PC-3 (cell line): ENCODE data around the gene ETFA. TPM values are rescaled to one million over a fixed set of nuclear protein-coding genes. Genes with fewer than 3 reads are reported as not detected.

Experiments used
- ATAC-seq: fragments of 200-7000 bp; cut with Tn5 transposase; 2 replicates; pipeline ENCODE4 v1.9.1; 2020; ENCODE audit warnings: mild to moderate bottlenecking, moderate library complexity
- BruUV-seq: library from RNA; stranded (reverse); fragments of 400-500 nt; replicated peaks from 2 replicates; lab custom pipeline; 2021; lab: Mats Ljungman, UMichigan
- CTCF ChIA-PET: fragments of 300-600 bp; sonication (Branson Sonifier 250); formaldehyde crosslinking; loops from one replicate; lab custom pipeline; 2022; ENCODE audit warnings: antibody characterized with exemption; lab: Charles Lee
- POLR2A ChIA-PET: fragments of 300-600 bp; sonication (Branson Sonifier 250); formaldehyde crosslinking; loops from one replicate; lab custom pipeline; 2022; ENCODE audit warnings: antibody characterized with exemption; ENCODE audit not compliant: unreplicated experiment; lab: Charles Lee
- DNase-seq: peaks from one replicate; pipeline ENCODE4 v3.0.0-alpha.2; 2015
- H2AFZ ChIP-seq: fragments of 300-600 bp; sonication (generic); 2 replicates; pipeline ENCODE4 v1.6.0; 2016; ENCODE audit warnings: antibody characterized with exemption, low read length
- H3F3A ChIP-seq: fragments of 300-600 bp; sonication (generic); one replicate; pipeline ENCODE4 v1.6.0; 2017; ENCODE audit warnings: antibody characterized with exemption, low read length, control low read depth, mild to moderate bottlenecking; ENCODE audit not compliant: unreplicated experiment
- H3K27ac ChIP-seq: fragments of 300-600 bp; sonication (generic); 2 replicates; pipeline ENCODE4 v1.5.1; 2016; ENCODE audit warnings: mild to moderate bottlenecking, low read length
- H3K27me3 ChIP-seq: fragments of 300-600 bp; sonication (generic); 2 replicates; pipeline ENCODE4 v1.6.1; 2016; ENCODE audit warnings: low read length, mixed read lengths
- H3K36me3 ChIP-seq: fragments of 300-600 bp; sonication (generic); 2 replicates; pipeline ENCODE4 v1.6.1; 2016; ENCODE audit warnings: low read depth, mixed run types, low read length, mixed read lengths
- H3K4me1 ChIP-seq: fragments of 300-600 bp; sonication (generic); 2 replicates; pipeline ENCODE4 v1.5.1; 2016; ENCODE audit warnings: low read length; ENCODE audit not compliant: insufficient read depth
- H3K4me2 ChIP-seq: fragments of 300-600 bp; sonication (generic); 2 replicates; pipeline ENCODE4 v1.6.0; 2016; ENCODE audit warnings: low read length
- H3K4me3 ChIP-seq: fragments of 300-600 bp; sonication (generic); 2 replicates; pipeline ENCODE4 v1.5.1; 2016; ENCODE audit warnings: mild to moderate bottlenecking, low read length, mixed read lengths
- H3K79me2 ChIP-seq: fragments of 300-600 bp; sonication (generic); 2 replicates; pipeline ENCODE4 v1.6.1; 2017; ENCODE audit warnings: low read length, mixed read lengths
- H3K9ac ChIP-seq: fragments of 300-600 bp; sonication (generic); 2 replicates; pipeline ENCODE4 v1.6.0; 2016; ENCODE audit warnings: mild to moderate bottlenecking, low read length
- H3K9me2 ChIP-seq: fragments of 300-600 bp; sonication (generic); replicated peaks from 2 replicates; pipeline ENCODE4 v1.6.1; 2016; ENCODE audit warnings: mixed run types, low read length, mixed read lengths
- H3K9me3 ChIP-seq: fragments of 300-600 bp; sonication (generic); 2 replicates; pipeline ENCODE4 v1.6.1; 2016; ENCODE audit warnings: low read length, mixed read lengths
- H4K20me1 ChIP-seq: fragments of 300-600 bp; sonication (generic); 2 replicates; pipeline ENCODE4 v1.6.1; 2016; ENCODE audit warnings: low read length, mixed read lengths
- EZH2 ChIP-seq: fragments of 300-600 bp; sonication (generic); IDR thresholded peaks from one replicate; pipeline ENCODE4 v1.6.1; 2017; ENCODE audit warnings: antibody characterized with exemption, mild to moderate bottlenecking, low read length; ENCODE audit not compliant: unreplicated experiment
- EZH2phosphoT487 ChIP-seq: fragments of 300-600 bp; sonication (generic); IDR thresholded peaks from 2 replicates; pipeline ENCODE4 v1.6.1; 2018; ENCODE audit warnings: mild to moderate bottlenecking, antibody characterized with exemption, low read length, borderline replicate concordance
- intact Hi-C: fragments of 100-400 bp; cut with micrococcal nuclease; formaldehyde crosslinking; loops from 2 replicates; pipeline ENCODE4 v1.9.0; 2023
- total RNA-seq: library from RNA; depleted of rRNA; stranded (reverse); fragments of >200 nt; gene quantifications from 2 replicates; pipeline ENCODE4 v1.2.3, GENCODE V29; 2014
- TF ChIP-seq, protein P1 (sequence below): fragments of 300-600 bp; sonication (generic); conservative IDR thresholded peaks from 2 replicates; pipeline ENCODE4 v1.5.1; 2017; ENCODE audit warnings: antibody characterized with exemption, low read depth, mild to moderate bottlenecking, low read length

Gene ETFA
- total RNA-seq, 1 experiment from 2014 or later: 160 TPM

GRCh38 chr15:76334438-76335306, 23.4 kb upstream of the ETFA start:
- H3K4me3 ChIP-seq: no peak overlapping the region
- H4K20me1 ChIP-seq: no peaks in the 10 kb centered on the region
- H3K27me3 ChIP-seq: no peaks in the 10 kb centered on the region
- DNase-seq: no peak
- POLR2A ChIA-PET: no interaction called here
- H3F3A ChIP-seq: no peaks in the 10 kb centered on the region
- TF ChIP-seq EZH2phosphoT487 (no peak), EZH2 (no peak)
- TF ChIP-seq, protein P1, sequence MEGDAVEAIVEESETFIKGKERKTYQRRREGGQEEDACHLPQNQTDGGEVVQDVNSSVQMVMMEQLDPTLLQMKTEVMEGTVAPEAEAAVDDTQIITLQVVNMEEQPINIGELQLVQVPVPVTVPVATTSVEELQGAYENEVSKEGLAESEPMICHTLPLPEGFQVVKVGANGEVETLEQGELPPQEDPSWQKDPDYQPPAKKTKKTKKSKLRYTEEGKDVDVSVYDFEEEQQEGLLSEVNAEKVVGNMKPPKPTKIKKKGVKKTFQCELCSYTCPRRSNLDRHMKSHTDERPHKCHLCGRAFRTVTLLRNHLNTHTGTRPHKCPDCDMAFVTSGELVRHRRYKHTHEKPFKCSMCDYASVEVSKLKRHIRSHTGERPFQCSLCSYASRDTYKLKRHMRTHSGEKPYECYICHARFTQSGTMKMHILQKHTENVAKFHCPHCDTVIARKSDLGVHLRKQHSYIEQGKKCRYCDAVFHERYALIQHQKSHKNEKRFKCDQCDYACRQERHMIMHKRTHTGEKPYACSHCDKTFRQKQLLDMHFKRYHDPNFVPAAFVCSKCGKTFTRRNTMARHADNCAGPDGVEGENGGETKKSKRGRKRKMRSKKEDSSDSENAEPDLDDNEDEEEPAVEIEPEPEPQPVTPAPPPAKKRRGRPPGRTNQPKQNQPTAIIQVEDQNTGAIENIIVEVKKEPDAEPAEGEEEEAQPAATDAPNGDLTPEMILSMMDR: no peak
- H3K4me2 ChIP-seq: no peak overlapping the region
- no peaks in the 10 kb centered on the region for H3K9me2 ChIP-seq
- H3K9me3 ChIP-seq: no peaks in the 10 kb centered on the region
- H3K36me3 ChIP-seq: no peaks in the 10 kb centered on the region
- no peak overlapping the region for H3K27ac ChIP-seq
- H3K4me1 ChIP-seq: peaks cover 15% of the 10 kb centered on the region
- no peak overlapping the region for H2AFZ ChIP-seq
- CTCF ChIA-PET: no interaction called here
- no peak for ATAC-seq
- peaks cover 14% of the 10 kb centered on the region for H3K79me2 ChIP-seq
- no TSS peak for BruUV-seq
- intact Hi-C loops: loop anchor here (5.0 to 10.0 kb wide), 2 partner anchors 137 to 530 kb away; no protein-coding TSS in a partner anchor
- H3K9ac ChIP-seq: no peak overlapping the region

DNA sequence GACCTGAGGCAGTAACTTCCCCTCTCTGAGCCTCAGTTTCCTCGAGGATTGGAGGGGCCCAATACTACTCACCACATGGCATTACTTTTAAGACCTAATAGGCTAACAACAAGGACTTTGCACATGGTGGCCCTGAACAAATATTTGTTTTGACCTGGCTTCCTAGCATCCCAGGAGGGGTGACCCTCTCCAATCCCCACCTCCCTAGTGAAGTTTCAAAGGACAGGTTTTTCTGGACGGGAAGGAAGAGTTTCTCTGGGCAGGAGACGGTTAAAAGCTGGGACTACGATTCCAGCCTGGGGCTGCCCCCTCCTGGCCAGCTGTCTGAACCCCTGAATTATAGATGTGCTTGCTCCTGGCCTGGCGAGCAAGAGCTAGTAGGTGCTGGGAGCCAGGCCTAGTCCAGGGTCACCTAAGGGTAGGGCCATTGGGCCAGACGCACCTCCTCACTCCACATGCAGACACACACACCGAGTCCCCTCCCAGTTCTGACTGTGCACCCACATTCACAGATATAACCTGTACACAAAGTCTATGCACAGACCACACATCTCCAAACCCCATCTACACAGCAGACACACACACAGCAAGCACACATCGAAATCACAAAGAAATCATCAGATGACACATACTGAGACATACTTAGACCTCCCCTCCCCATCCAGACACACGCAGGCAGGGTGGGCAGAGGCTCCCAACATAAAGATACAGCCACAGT, 22.6 kb upstream of the ETFA start:
- BruUV-seq: no TSS peak
- DNase-seq (peak; percentile 19), ATAC-seq (no peak)
- H3K4me3 ChIP-seq: no peak overlapping the region
- TF ChIP-seq, protein P1: peak; percentile 51
- TF ChIP-seq EZH2 (no peak), EZH2phosphoT487 (no peak)
- ChIA-PET POLR2A (no interaction called here), CTCF (interaction anchor here (0.7 kb wide), 1 partner anchor 27 kb away, joined by 3 read pairs; no protein-coding TSS in a partner anchor)
- H3K79me2 ChIP-seq: peaks cover 12% of the 10 kb centered on the region
- no peaks in the 10 kb centered on the region for H3K9me3 ChIP-seq
- H3F3A ChIP-seq: no peaks in the 10 kb centered on the region
- no peak overlapping the region for H2AFZ ChIP-seq
- no peaks in the 10 kb centered on the region for H3K9me2 ChIP-seq
- H3K4me2 ChIP-seq: no peak overlapping the region
- H3K36me3 ChIP-seq: no peaks in the 10 kb centered on the region
- H3K4me1 ChIP-seq: peaks cover 21% of the 10 kb centered on the region
- no peak overlapping the region for H3K27ac ChIP-seq
- H4K20me1 ChIP-seq: no peaks in the 10 kb centered on the region
- intact Hi-C loops: loop anchor here (10.0 kb wide), 1 partner anchor 531 kb away; no protein-coding TSS in a partner anchor
- no peak overlapping the region for H3K9ac ChIP-seq
- H3K27me3 ChIP-seq: no peaks in the 10 kb centered on the region
